Right lobe of liver (tissue), 4 donors: ENCODE measurements around the gene HMGB4.

Experiments
- CTCF ChIP-seq, 4 donors: fragments of 200-600 bp in 3 of 4; fragments of 450-650 bp in 1 of 4; IDR thresholded peaks; one replicate each; pipeline versions ENCODE4 v1.5.1 to v1.8.0; 2016 to 2022; ENCODE audit warnings: antibody characterized with exemption in 4 of 4, mild to moderate bottlenecking in 2 of 4
- POLR2A ChIP-seq: fragments of 450-650 bp; IDR thresholded peaks from one replicate; pipeline ENCODE4 v1.6.1; 2017; ENCODE audit warnings: antibody characterized with exemption, mild to moderate bottlenecking
- donor health status: DM: no; HTN: no; CAD: no.
- donor health status: DM: no; HTN: no; CAD: no.
- donor health status: DM: no; HTN: yes; CAD: no.

- no peak for TF ChIP-seq CTCF (IDR thresholded peaks at IDR 0.05)
- no peak for TF ChIP-seq POLR2A
These were observed 11.2 kb upstream of the HMGB4 start for GRCh38 chr1:33852711-33853110.
